IMR-90 (cell line): Measurements from ENCODE around the gene CEP78. TPM values are rescaled to one million over a fixed set of nuclear protein-coding genes. Genes with fewer than 3 reads are reported as not detected.

Source experiments
- ATAC-seq: fragments of 200-7000 bp; cut with Tn5 transposase; 2 replicates; pipeline ENCODE4 v1.9.1; 2020; ENCODE audit warnings: low read depth, mild to moderate bottlenecking, moderate library complexity
- BruUV-seq: library from RNA; stranded (reverse); fragments of 400-500 nt; replicated peaks from 2 replicates; lab custom pipeline; 2021; lab: Mats Ljungman, UMichigan
- CTCF ChIA-PET: fragments of 300-600 bp; formaldehyde crosslinking; extraction: SDS; loops from one replicate; lab custom pipeline; 2021; ENCODE audit warnings: antibody characterized with exemption; lab: Yijun Ruan, JAX
- POLR2A ChIA-PET: fragments of 300-600 bp; sonication (Branson Sonifier 250); formaldehyde crosslinking; loops from one replicate; lab custom pipeline; 2022; ENCODE audit warnings: antibody characterized with exemption; ENCODE audit not compliant: unreplicated experiment; lab: Charles Lee
- DNase-seq: peaks from one replicate; pipeline ENCODE4 v3.0.0; 2013
- H2AFZ ChIP-seq: replicated peaks from 2 replicates; pipeline ENCODE3; 2013; ENCODE audit warnings: low read length, mild to moderate bottlenecking; ENCODE audit not compliant: poor library complexity
- H2AK5ac ChIP-seq: 2 replicates; pipeline ENCODE4 v1.6.1; 2013; ENCODE audit warnings: low read depth, low read length, inconsistent platforms
- H2AK9ac ChIP-seq: replicated peaks from 2 replicates; pipeline ENCODE3; 2013; ENCODE audit warnings: mild to moderate bottlenecking, low read depth, low read length, moderate library complexity; ENCODE audit not compliant: poor library complexity
- H2BK120ac ChIP-seq: 2 replicates; pipeline ENCODE4 v1.6.1; 2013; ENCODE audit warnings: low read depth, low read length, inconsistent platforms
- H2BK15ac ChIP-seq: 3 replicates; pipeline ENCODE4 v1.6.1; 2013; ENCODE audit warnings: low read depth, low read length, inconsistent platforms
- H2BK20ac ChIP-seq: 2 replicates; pipeline ENCODE4 v1.6.1; 2013; ENCODE audit warnings: low read depth, mild to moderate bottlenecking, inconsistent platforms, low read length, moderate library complexity
- H2BK5ac ChIP-seq: 2 replicates; pipeline ENCODE4 v1.6.1; 2013; ENCODE audit warnings: mild to moderate bottlenecking, low read depth, low read length, inconsistent platforms; ENCODE audit not compliant: poor library complexity, severe bottlenecking
- H3K14ac ChIP-seq: replicated peaks from 2 replicates; pipeline ENCODE4 v1.6.1; 2013; ENCODE audit warnings: low read depth, low read length, inconsistent platforms
- H3K18ac ChIP-seq: 2 replicates; pipeline ENCODE4 v1.6.1; 2013; ENCODE audit warnings: low read depth, low read length, control low read depth
- H3K23ac ChIP-seq: 2 replicates; pipeline ENCODE4 v1.6.1; 2013; ENCODE audit warnings: low read depth, low read length, inconsistent platforms
- H3K27ac ChIP-seq: 2 replicates; pipeline ENCODE4 v1.5.1; 2013; ENCODE audit warnings: mild to moderate bottlenecking, control low read depth, low read length; ENCODE audit not compliant: insufficient read depth
- H3K27me3 ChIP-seq: 2 replicates; pipeline ENCODE4 v1.6.1; 2013; ENCODE audit warnings: low read length; ENCODE audit not compliant: control insufficient read depth, insufficient read depth
- H3K36me3 ChIP-seq: 2 replicates; pipeline ENCODE4 v1.6.1; 2013; ENCODE audit warnings: low read length, mixed read lengths; ENCODE audit not compliant: control insufficient read depth, insufficient read depth
- H3K4ac ChIP-seq: 2 replicates; pipeline ENCODE4 v1.6.1; 2013; ENCODE audit warnings: low read depth, low read length, inconsistent platforms
- H3K4me1 ChIP-seq: 2 replicates; pipeline ENCODE4 v1.6.1; 2013; ENCODE audit warnings: low read length, mixed read lengths; ENCODE audit not compliant: control insufficient read depth, insufficient read depth
- H3K4me2 ChIP-seq: 2 replicates; pipeline ENCODE4 v1.6.1; 2013; ENCODE audit warnings: low read depth, mild to moderate bottlenecking, control low read depth, low read length, moderate library complexity
- H3K4me3 ChIP-seq: 2 replicates; pipeline ENCODE4 v1.5.1; 2013; ENCODE audit warnings: low read depth, mild to moderate bottlenecking, control low read depth, low read length, moderate library complexity; ENCODE audit not compliant: insufficient read depth
- H3K56ac ChIP-seq: 2 replicates; pipeline ENCODE4 v1.6.1; 2013; ENCODE audit warnings: low read length, inconsistent platforms; ENCODE audit not compliant: insufficient read depth; ENCODE audit errors: extremely low read depth
- H3K79me1 ChIP-seq, 2 experiments: 2 replicates each; pipeline ENCODE4 v1.6.1; 2013; ENCODE audit warnings: low read length in 2 of 2, inconsistent platforms in 1 of 2, low read depth in 1 of 2
- H3K9ac ChIP-seq: 2 replicates; pipeline ENCODE4 v1.6.1; 2013; ENCODE audit warnings: low read depth, low read length, control low read depth
- H3K9me1 ChIP-seq: 2 replicates; pipeline ENCODE4 v1.6.1; 2013; ENCODE audit warnings: low read length, inconsistent platforms; ENCODE audit not compliant: insufficient read depth
- H3K9me3 ChIP-seq: 2 replicates; pipeline ENCODE4 v1.6.1; 2013; ENCODE audit warnings: low read length; ENCODE audit not compliant: control insufficient read depth, insufficient read depth
- H4K20me1 ChIP-seq: 2 replicates; pipeline ENCODE4 v1.6.1; 2013; ENCODE audit warnings: low read length, inconsistent platforms; ENCODE audit not compliant: insufficient read depth
- H4K5ac ChIP-seq: 2 replicates; pipeline ENCODE4 v1.6.1; 2013; ENCODE audit warnings: mild to moderate bottlenecking, low read depth, low read length, control low read depth
- H4K8ac ChIP-seq, 2 experiments: 2 replicates each; pipeline ENCODE4 v1.6.1; 2013; ENCODE audit warnings: low read depth in 2 of 2, low read length in 2 of 2, control low read depth in 1 of 2, inconsistent platforms in 1 of 2
- H4K91ac ChIP-seq: 2 replicates; pipeline ENCODE4 v1.6.1; 2013; ENCODE audit warnings: low read depth, low read length, inconsistent platforms; ENCODE audit not compliant: insufficient read depth
- BHLHE40 ChIP-seq: fragments of 150-350 bp; IDR thresholded peaks from 2 replicates; pipeline ENCODE4 v1.6.1; 2016; ENCODE audit warnings: mild to moderate bottlenecking, low read depth, low read length
- CEBPB ChIP-seq: IDR thresholded peaks from 2 replicates; pipeline ENCODE4 v1.6.1; 2012; ENCODE audit warnings: low read depth, low read length, improper control_type of control experiment
- CHD1 ChIP-seq: IDR thresholded peaks from 2 replicates; pipeline ENCODE4 v1.6.1; 2012; ENCODE audit warnings: low read depth, low read length, improper control_type of control experiment
- CTCF ChIP-seq: conservative IDR thresholded peaks from 2 replicates; pipeline ENCODE4 v1.5.1; 2012; ENCODE audit warnings: mild to moderate bottlenecking, low read depth, low read length, improper control_type of control experiment
- ELK1 ChIP-seq: fragments of 150-350 bp; IDR thresholded peaks from 2 replicates; pipeline ENCODE4 v1.6.1; 2016; ENCODE audit warnings: low read depth, mild to moderate bottlenecking, low read length, moderate library complexity, borderline replicate concordance
- FOS ChIP-seq: fragments of 150-350 bp; IDR thresholded peaks from 2 replicates; pipeline ENCODE4 v1.6.1; 2016; ENCODE audit warnings: low read depth, low read length
- MAFK ChIP-seq: IDR thresholded peaks from 2 replicates; pipeline ENCODE4 v1.6.1; 2012; ENCODE audit warnings: low read depth, low read length, improper control_type of control experiment
- MAZ ChIP-seq: IDR thresholded peaks from 2 replicates; pipeline ENCODE4 v1.6.1; 2012; ENCODE audit warnings: low read depth, mild to moderate bottlenecking, low read length, improper control_type of control experiment, moderate library complexity, borderline replicate concordance
- MXI1 ChIP-seq: IDR thresholded peaks from 2 replicates; pipeline ENCODE4 v1.6.1; 2012; ENCODE audit warnings: low read depth, mild to moderate bottlenecking, low read length, moderate library complexity, borderline replicate concordance
- NFE2L2 ChIP-seq: fragments of 150-350 bp; IDR thresholded peaks from 2 replicates; pipeline ENCODE4 v1.6.1; 2016; ENCODE audit warnings: low read depth, mild to moderate bottlenecking, low read length
- POLR2A ChIP-seq: IDR thresholded peaks from 2 replicates; pipeline ENCODE4 v1.6.1; 2012; ENCODE audit warnings: mild to moderate bottlenecking, low read depth, low read length
- RAD21 ChIP-seq: IDR thresholded peaks from 2 replicates; pipeline ENCODE4 v1.6.1; 2012; ENCODE audit warnings: low read length, improper control_type of control experiment
- RCOR1 ChIP-seq: IDR thresholded peaks from 2 replicates; pipeline ENCODE4 v1.6.1; 2012; ENCODE audit warnings: mild to moderate bottlenecking, low read length, improper control_type of control experiment; ENCODE audit not compliant: insufficient replicate concordance
- RFX5 ChIP-seq: IDR thresholded peaks from 2 replicates; pipeline ENCODE4 v1.8.0; 2012; ENCODE audit warnings: low read depth, mild to moderate bottlenecking, low read length, moderate library complexity
- SMC3 ChIP-seq: fragments of 150-350 bp; IDR thresholded peaks from 2 replicates; pipeline ENCODE4 v1.6.1; 2016; ENCODE audit warnings: low read depth, mild to moderate bottlenecking, antibody characterized with exemption, low read length, moderate library complexity
- USF2 ChIP-seq: fragments of 150-350 bp; IDR thresholded peaks from 2 replicates; pipeline ENCODE4 v1.6.1; 2017; ENCODE audit warnings: mild to moderate bottlenecking, antibody characterized with exemption, low read length, low read depth
- dilution Hi-C: fragments of 300-500 bp; cut with HindIII; formaldehyde crosslinking; loops from one replicate; pipeline ENCODE4 v1.14.3; 2018; ENCODE audit warnings: low sequenced_read_pairs; ENCODE audit not compliant: unreplicated experiment
- in situ Hi-C: fragments of 300-500 bp; cut with MboI; formaldehyde crosslinking; loops from 3 replicates; pipeline ENCODE4 v1.14.3; 2019; ENCODE audit warnings: low sequenced_read_pairs, inconsistent platforms, mixed read lengths
- intact Hi-C: fragments of 100-400 bp; cut with micrococcal nuclease; formaldehyde crosslinking; loops from 2 replicates; pipeline ENCODE4 v1.10.0; 2022
- polyA plus RNA-seq, 3 experiments: library from polyadenylated mRNA; depleted of rRNA; stranded (reverse); fragments of >200 nt; gene quantifications; 2 replicates each; pipeline ENCODE4 v1.2.3, GENCODE V29; 2012; ENCODE audit warnings: low replicate concordance in 1 of 3
- total RNA-seq: library from RNA; depleted of rRNA; stranded (reverse); fragments of >200 nt; gene quantifications from 2 replicates; pipeline ENCODE4 v1.2.3, GENCODE V29; 2012

Gene CEP78
- total and polyA plus RNA-seq, 2 of the 4 experiments (the other 2 are of a cell fraction) = 9.2 to 18.3 TPM

GRCh38 chr9:78269784-78270183 lies 33.9 kb downstream of the CEP78 start:
- POLR2A ChIA-PET = no interaction called here

More at GRCh38 chr9:78269784-78270183, 33.9 kb downstream of the CEP78 start:
- no peaks in the 10 kb centered on the region for H3K9me1 ChIP-seq
- H2BK120ac ChIP-seq = no peak overlapping the region
- no peak overlapping the region for H2BK20ac ChIP-seq
- H3K4ac ChIP-seq = no peak overlapping the region
- H2AK9ac ChIP-seq = no peak overlapping the region
- no peak overlapping the region for H2BK5ac ChIP-seq
- CTCF ChIA-PET = no interaction called here
- TF ChIP-seq CEBPB (no peak), CHD1 (no peak), NFE2L2 (no peak), BHLHE40 (no peak), MAFK (no peak), MXI1 (no peak), SMC3 (no peak), RFX5 (no peak), RAD21 (no peak), MAZ (no peak), USF2 (no peak), FOS (no peak), POLR2A (no peak), CTCF (no peak), RCOR1 (no peak), ELK1 (no peak)
- H3K27me3 ChIP-seq = no peaks in the 10 kb centered on the region
- H3K27ac ChIP-seq = no peak overlapping the region
- H2BK15ac ChIP-seq = no peak overlapping the region
- H3K79me1 ChIP-seq = no peaks in the 10 kb centered on the region
- intact Hi-C loops (no loop called here), in situ Hi-C loops (no loop called here), dilution Hi-C loops (no loop called here)
- no peak overlapping the region for H4K8ac ChIP-seq
- no peaks in the 10 kb centered on the region for H3K9me3 ChIP-seq
- no peak overlapping the region for H2AFZ ChIP-seq
- H4K5ac ChIP-seq = no peak overlapping the region
- H3K4me1 ChIP-seq = peaks cover 2% of the 10 kb centered on the region; the same call in 1 of the 2 replicates
- H4K91ac ChIP-seq = no peak overlapping the region
- no peak overlapping the region for H3K56ac ChIP-seq
- H2AK5ac ChIP-seq = no peak overlapping the region
- H3K14ac ChIP-seq = no peak overlapping the region
- no TSS peak for BruUV-seq
- H3K18ac ChIP-seq = no peak overlapping the region
- H3K4me2 ChIP-seq = no peak overlapping the region
- peaks cover 7% of the 10 kb centered on the region for H3K36me3 ChIP-seq
- H3K4me3 ChIP-seq = no peak overlapping the region
- H3K9ac ChIP-seq = no peak overlapping the region
- no peak for DNase-seq
- no peak for ATAC-seq
- H3K23ac ChIP-seq = no peak overlapping the region
- H4K20me1 ChIP-seq = no peaks in the 10 kb centered on the region
